ENCODE data around the gene CDH5. TPM values are rescaled to one million over a fixed set of nuclear protein-coding genes. Genes with fewer than 3 reads are reported as not detected.

The CDH5 gene
- total and polyA plus RNA-seq, 7 donors = 15.1 to 48.4 (median 22.2) TPM

DNA sequence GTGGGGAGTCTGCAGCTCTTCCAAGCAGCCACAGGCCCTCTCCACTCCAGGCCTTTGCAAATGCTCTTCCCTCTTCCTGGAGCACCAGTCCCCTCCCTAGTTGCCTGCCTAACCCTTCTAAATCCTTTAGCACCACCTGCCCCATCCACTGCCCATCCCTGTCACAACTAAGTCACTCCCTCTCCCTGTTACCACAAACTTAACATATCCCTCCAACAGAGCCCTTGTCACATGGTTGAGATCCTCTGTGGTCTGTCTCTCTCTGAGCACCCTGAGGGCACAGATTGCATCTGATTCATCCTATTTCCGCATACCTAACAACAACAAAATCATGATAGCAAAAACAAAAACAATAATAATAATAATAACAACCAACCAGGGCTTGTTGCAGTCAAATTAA lies 49.6 kb downstream of the CDH5 start:
- no peaks in the 10 kb centered on the region for H3K4me1 ChIP-seq
- DNase-seq (no peak), ATAC-seq (no peak)
- peaks cover 0 to 12% (median 2%) of the 10 kb centered on the region in 3 donors for H3K27me3 ChIP-seq (ENCODE audit: insufficient read depth in 3 of 3, low read length in 2 of 3)
- WGBS, 3 donors = 93 to 100% (median 98%) methylated on average over 1 of the region's 1 CpG
- no peak overlapping the region for H3K27ac ChIP-seq
- TF ChIP-seq, protein P1, sequence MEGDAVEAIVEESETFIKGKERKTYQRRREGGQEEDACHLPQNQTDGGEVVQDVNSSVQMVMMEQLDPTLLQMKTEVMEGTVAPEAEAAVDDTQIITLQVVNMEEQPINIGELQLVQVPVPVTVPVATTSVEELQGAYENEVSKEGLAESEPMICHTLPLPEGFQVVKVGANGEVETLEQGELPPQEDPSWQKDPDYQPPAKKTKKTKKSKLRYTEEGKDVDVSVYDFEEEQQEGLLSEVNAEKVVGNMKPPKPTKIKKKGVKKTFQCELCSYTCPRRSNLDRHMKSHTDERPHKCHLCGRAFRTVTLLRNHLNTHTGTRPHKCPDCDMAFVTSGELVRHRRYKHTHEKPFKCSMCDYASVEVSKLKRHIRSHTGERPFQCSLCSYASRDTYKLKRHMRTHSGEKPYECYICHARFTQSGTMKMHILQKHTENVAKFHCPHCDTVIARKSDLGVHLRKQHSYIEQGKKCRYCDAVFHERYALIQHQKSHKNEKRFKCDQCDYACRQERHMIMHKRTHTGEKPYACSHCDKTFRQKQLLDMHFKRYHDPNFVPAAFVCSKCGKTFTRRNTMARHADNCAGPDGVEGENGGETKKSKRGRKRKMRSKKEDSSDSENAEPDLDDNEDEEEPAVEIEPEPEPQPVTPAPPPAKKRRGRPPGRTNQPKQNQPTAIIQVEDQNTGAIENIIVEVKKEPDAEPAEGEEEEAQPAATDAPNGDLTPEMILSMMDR (IDR thresholded peaks at IDR 0.05) = no peak
- intact Hi-C loops (cut with DNase I) = no loop called here
- H3K36me3 ChIP-seq (ENCODE audit: insufficient read depth in 1 of 2, low read depth in 1 of 2) = no peaks in the 10 kb centered on the region
- H3K4me3 ChIP-seq = no peak overlapping the region
- peaks cover 6% of the 10 kb centered on the region for H3K9me3 ChIP-seq

DNA sequence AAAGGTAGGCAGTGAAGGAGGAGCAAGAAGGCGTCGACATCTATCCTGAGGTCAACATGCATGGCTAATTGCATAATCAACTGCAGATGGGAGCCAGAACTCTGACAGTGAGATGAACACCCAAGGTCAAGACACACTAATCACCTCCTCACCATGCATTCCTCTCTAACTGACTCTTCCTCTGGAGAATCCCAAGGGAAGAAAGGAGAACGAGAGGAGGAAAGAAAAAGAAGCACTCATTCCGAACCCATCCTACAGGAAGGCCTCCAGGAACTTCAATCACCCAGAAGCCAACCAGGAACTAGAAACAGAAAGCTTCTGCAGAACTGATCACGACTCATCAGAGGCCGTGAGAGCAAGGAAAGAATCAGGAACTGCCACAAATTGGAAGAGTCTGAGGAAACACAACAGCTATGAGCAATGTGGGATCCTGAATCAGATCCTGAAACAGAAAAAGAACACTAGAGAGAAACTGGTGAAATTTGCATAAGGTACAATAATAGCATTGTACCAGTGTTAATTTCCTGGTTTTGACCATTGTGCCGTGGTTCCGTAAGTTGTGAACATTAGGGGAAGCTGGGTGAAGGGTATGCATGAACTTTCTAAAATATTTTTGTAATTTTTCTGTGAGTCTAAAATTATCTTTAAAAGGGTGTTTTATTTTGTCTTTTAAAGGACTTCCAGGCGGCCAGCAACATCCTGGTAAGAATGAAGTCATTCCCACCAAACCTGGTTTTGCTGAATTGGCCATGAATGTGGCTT lies 50.6 kb downstream of the CDH5 start:
- Histone ChIP-seq H3K4me1 (no peaks in the 10 kb centered on the region), H3K4me3 (no peak overlapping the region), H3K27me3 (ENCODE audit: insufficient read depth in 3 of 3, low read length in 2 of 3) (peaks cover 0 to 21% (median 5%) of the 10 kb centered on the region in 3 donors), H3K9me3 (peaks cover 6% of the 10 kb centered on the region), H3K36me3 (ENCODE audit: insufficient read depth in 1 of 2, low read depth in 1 of 2) (no peaks in the 10 kb centered on the region), H3K27ac (no peak overlapping the region)
- DNase-seq = no peak
- intact Hi-C loops (cut with DNase I) = no loop called here
- ATAC-seq = no peak
- TF ChIP-seq, protein P1 (IDR thresholded peaks at IDR 0.05) = no peak
- WGBS, 3 donors = 67 to 79% (median 78%) methylated on average over 8 to 9 of the region's 9 CpGs

DNA sequence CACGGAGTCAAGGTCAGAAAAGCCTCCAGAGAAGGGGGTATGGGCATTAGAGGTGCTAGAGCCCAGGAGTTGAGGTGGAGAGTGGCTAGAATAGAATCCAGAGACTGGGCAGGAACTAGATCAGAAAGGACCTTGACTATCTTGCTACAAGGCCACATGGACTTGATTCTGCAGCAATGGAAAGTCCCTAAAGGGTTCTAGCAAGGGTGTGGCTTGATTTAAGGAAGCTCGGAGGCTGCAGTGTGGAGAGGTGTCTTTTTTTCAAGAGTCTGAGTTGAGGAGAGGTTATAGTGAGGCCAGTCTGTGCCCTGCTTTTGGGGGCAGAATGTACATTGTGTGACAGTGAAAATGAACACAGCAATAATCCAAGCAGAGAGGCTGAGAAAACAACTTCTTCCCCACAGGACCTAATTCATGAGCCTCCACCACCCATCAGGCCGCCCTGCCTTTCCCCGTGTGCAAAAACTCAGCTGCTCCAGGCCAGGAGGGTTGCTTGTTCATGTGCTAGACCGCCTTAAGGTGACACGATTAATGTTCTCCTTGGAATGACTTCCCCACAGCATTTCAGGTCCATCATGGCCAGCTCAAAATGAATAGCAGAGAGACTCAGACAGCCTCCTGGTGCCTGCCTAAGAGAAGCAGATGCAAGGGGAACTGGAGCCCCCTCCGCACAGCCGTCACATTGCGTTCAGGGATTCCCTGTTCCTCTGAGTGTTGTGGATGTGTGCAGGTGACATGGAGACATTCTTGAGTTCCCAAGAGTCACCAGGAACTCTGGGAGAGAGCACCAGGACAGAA lies 51.9 kb downstream of the CDH5 start:
- TF ChIP-seq, protein P1 (IDR thresholded peaks at IDR 0.05) = no peak
- ATAC-seq (no peak), DNase-seq (no peak)
- Histone ChIP-seq H3K9me3 (no peaks in the 10 kb centered on the region), H3K4me3 (no peak overlapping the region), H3K27me3 (ENCODE audit: insufficient read depth in 3 of 3, low read length in 2 of 3) (peaks cover 0 to 21% (median 5%) of the 10 kb centered on the region in 3 donors), H3K36me3 (ENCODE audit: insufficient read depth in 1 of 2, low read depth in 1 of 2) (no peaks in the 10 kb centered on the region), H3K27ac (no peak overlapping the region), H3K4me1 (no peaks in the 10 kb centered on the region)
- WGBS, 3 donors = 66 to 82% (median 79%) methylated on average over 9 of the region's 9 CpGs
- intact Hi-C loops (cut with DNase I) = no loop called here

DNA sequence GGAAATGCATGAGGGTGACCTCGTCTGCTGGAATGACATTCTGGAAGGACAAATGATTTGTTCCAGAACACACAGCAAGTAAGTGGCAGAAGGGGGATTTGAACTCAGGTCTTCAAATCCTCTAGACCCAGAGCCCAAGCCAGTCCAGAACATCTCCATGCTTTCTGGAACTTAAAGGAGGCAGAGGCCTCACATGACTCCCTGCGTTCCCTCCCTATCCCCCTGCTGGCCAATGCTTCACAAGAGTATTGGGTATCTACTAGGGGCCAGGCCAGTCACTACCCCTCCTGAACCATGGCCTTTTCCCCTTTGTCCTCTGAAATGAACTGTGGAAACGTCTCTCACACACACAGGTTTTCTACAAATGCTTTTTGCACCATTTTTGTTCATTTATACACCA lies 53.0 kb downstream of the CDH5 start:
- peaks cover 0 to 26% (median 5%) of the 10 kb centered on the region in 3 donors for H3K27me3 ChIP-seq (ENCODE audit: insufficient read depth in 3 of 3, low read length in 2 of 3)
- no peaks in the 10 kb centered on the region for H3K36me3 ChIP-seq (ENCODE audit: insufficient read depth in 1 of 2, low read depth in 1 of 2)
- WGBS, 3 donors = 61 to 67% (median 62%) methylated on average over 3 of the region's 3 CpGs
- no peaks in the 10 kb centered on the region for H3K4me1 ChIP-seq
- ATAC-seq (no peak), DNase-seq (no peak)
- intact Hi-C loops (cut with DNase I) = no loop called here
- no peak overlapping the region for H3K27ac ChIP-seq
- H3K9me3 ChIP-seq = no peaks in the 10 kb centered on the region
- TF ChIP-seq, protein P1 (IDR thresholded peaks at IDR 0.05) = no peak
- no peak overlapping the region for H3K4me3 ChIP-seq
